Nucleus accumbens (tissue), 56 donors: Measurements from ENCODE around the gene HSD17B12.

Experiments used
- DNase-seq, 56 donors: peaks; one replicate each; lab custom pipeline; 2025; lab: John Stamatoyannopoulos, UW

HSD17B12 gene

DNA sequence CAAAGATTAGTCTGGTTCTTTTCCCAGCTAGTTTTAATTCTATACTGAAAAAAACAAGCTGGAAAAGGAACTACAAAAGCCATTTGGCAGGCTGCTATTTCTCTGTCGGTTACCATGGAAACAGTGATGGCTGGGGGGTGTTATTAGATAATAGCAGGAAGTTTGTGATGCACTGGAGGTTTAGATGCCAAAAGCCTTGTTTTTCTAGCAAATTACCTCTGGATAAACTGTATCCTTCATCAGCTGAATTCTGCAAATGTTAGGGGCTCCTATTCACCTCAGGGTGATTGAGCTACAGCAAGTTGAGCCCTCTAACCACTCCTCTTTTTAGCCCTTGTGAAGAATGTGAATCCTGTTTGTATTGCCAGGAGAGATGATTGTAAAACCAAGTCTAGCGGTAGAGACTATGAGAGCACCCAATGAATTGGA lies 225.3 kb downstream of the HSD17B12 start:
- peak in 8 of 56 donors; percentile 6 to 53 (median 24) for DNase-seq
